GM03348 (cell line): ENCODE measurements around the gene ZBTB17.
A peak's percentile ranks its signal among the peaks of the same experiment; 100 is the strongest.
"Not testable (repeated sequence)": the region's sequence is repeated elsewhere in the genome, so short reads cannot be mapped to it uniquely, and the experiment has no call there.

Experiments used
- DNase-seq: peaks from one replicate; pipeline ENCODE4 v3.0.0; 2012; ENCODE audit warnings: low spot score

ZBTB17 gene

GRCh38 chr1:15988856-15989736 is 13.2 kb upstream of the ZBTB17 start:
- no peak for DNase-seq

- DNase-seq = no peak
These were observed 9.9 kb upstream of the ZBTB17 start for GRCh38 chr1:15985611-15986297.

GRCh38 chr1:15983275-15983674 is 7.4 kb upstream of the ZBTB17 start:
- DNase-seq = no peak

GRCh38 chr1:15981679-15982078 is 5.8 kb upstream of the ZBTB17 start:
- DNase-seq = no peak

- DNase-seq = not testable (repeated sequence)
These were observed 2.0 kb upstream of the ZBTB17 start for GRCh38 chr1:15977947-15978346.

DNA sequence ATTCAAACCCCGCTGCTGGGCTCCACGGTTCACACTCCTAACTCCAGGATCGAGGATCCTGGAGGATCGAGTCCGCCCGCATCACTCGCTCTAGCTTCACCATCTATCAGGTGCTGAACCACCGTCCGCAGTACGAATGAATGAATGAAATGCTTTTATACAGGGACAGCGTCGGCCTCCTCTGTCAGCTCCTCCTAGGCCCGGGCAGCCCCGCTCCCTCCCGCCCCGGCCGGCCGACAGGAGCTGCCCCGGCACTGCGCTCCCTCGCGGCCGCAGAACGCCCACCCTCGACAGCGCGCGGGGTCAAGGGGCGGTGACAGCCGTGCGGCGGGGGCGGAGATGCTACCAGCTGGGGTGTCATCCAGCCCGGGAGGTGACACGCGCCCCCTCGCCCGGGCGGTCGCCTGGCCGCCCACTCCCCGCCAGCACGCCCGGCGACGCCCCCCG is 520 bp downstream of the ZBTB17 start:
- DNase-seq = peak; percentile 82

GRCh38 chr1:15974855-15975254 is 1.0 kb downstream of the ZBTB17 start:
- DNase-seq = no peak

GRCh38 chr1:15973772-15974171 is 2.1 kb downstream of the ZBTB17 start:
- no peak for DNase-seq

- no peak for DNase-seq
These were observed 3.5 kb downstream of the ZBTB17 start for GRCh38 chr1:15972409-15972808.

DNA sequence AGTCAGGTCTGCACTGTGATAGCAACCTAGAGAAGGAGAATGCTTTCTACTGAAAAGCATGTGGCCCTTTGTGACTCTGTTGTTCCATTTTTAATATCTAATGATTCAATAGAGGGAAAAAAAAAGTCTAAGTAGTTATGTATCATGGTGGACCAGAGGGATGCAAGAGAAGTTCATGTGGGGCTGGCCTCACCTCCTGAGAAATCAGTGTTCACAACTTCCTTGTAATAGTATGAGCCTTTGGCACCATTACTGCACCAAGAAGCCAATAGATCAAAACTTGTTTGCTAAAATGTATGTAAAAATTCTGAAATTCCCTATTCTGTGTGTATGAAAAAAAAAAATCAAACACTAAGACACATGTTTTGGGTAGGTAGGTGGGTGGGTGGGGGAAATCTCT is 5.0 kb downstream of the ZBTB17 start:
- DNase-seq = no peak

- no peak for DNase-seq
These were observed 6.5 kb downstream of the ZBTB17 start for GRCh38 chr1:15969321-15969880.

DNA sequence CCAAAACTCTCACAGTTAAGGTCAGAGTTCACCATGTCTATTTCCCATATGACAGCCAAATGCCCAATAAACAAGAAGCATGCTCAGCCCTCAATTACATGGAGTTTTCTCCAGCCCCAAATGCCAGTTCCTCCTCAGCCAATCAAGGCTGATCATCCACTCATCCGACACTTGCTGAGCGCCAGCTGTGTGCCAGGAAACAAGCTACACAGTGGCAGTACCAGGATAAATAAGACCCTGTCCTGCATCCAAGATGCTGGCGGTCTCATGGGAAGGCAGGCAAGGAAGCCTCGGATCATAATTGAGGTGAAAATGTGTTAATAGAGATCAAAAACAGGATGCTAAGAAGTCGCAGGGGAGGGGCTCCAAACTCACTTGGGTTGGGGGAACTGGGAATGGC is 7.7 kb downstream of the ZBTB17 start:
- no peak for DNase-seq

DNA sequence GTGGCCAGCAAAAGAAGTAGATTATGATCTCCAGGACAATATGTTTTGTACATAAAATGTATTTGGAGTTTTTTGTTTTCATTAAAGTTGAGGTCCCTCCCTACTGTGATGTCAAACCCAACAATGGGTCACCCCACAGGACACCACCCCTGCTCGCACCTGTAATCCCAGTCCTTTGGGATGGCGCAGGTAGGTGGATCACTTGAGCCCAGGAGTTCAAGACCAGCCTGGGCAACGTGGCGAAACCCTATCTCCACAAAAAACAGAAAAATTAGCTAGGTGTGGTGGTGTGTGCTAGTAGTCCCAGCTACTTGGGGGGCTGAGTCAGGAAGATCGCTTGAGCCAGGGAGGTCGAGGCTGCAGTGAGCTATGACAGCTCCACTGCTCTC is 9.0 kb downstream of the ZBTB17 start:
- DNase-seq = no peak

DNA sequence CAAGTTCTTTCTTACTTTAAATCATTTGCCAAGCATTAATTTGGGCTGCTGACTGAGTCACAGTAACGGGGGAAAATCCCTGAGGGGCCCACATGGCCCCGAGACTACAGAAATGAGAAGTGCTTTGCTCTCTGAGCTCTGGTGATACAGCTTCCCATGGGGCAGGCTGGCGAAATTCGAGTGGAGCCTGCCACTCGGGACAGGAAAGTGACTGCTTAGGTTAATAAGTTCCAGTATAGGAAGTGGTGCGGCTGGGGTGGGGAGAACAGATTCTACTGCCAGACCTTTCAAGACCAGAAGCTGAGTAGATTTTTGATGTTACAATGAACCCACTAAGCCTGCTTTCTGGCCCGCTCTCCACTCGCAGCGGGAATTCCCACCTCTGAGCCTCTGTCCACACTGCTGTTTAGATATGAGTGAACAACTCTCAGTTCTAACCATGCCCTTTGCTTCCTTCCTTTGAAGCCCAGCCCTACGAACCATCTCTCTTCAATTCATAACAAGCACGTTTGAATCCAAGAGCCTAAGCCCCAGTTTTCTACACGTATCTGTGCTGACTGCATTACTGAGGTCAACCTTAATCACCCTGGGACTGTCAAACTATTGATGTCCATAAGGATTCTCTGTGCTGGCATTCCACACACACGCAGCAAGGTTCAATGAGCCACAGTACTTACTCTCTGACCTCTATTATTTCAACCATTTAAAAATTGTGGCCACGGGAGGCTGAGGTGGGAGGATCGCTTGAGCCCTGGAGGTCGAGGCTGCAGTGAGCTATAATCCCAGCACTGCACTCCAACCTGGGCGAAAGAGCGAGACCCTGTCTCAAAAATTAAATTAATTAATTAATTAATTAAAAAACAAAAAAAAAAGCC is 9.6 kb downstream of the ZBTB17 start:
- DNase-seq = peak; percentile 57

GRCh38 chr1:15965228-15965767 is 10.6 kb downstream of the ZBTB17 start:
- DNase-seq = peak; percentile 67

GRCh38 chr1:15963968-15964648 is 11.8 kb downstream of the ZBTB17 start:
- no peak for DNase-seq

GRCh38 chr1:15963363-15963967 is 12.4 kb downstream of the ZBTB17 start:
- DNase-seq = no peak

- no peak for DNase-seq
These were observed 13.1 kb downstream of the ZBTB17 start for GRCh38 chr1:15962671-15963362.

- DNase-seq = no peak
These were observed 13.7 kb downstream of the ZBTB17 start for GRCh38 chr1:15962176-15962575.

DNA sequence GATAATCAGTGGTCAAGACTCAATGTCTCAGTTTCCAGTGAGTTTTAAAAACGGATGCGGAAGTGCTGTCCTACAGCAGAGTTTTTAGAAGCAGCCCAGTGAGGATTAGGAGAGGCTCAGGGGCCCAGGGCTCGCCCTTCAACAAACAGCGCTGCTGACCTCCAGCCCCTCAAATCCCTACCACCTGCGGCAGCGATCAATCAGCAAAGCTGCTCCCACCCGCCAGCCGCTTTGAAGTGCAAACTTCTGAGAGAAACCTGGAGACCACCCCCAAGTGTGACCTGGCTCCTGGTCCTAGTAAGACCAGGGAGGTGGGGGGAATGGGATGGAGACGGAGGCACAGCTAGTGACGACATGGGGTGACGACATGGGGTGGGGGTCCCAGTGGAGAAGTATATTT is 14.4 kb downstream of the ZBTB17 start:
- DNase-seq = no peak
